Measurements from ENCODE around the gene CYBA.

The CYBA gene

GRCh38 chr16:88639231-88640038 is 11.4 kb downstream of the CYBA start:
- no peak overlapping the region for H3K4me3 ChIP-seq (ENCODE audit: low read length)
- no peak for TF ChIP-seq ZNF274 (IDR thresholded peaks at IDR 0.05; ENCODE audit: low read depth, low read length)

- no peak within 1 kb of the TSS for H3K4me3 ChIP-seq (ENCODE audit: low read length)
- no peak for TF ChIP-seq ZNF274 (IDR thresholded peaks at IDR 0.05; ENCODE audit: low read depth, low read length)
Measured at GRCh38 chr16:88638323-88639230, 12.3 kb downstream of the CYBA start, which contains the start of gene IL17C. Gene IL17C, plus strand, starts transcription at chr16:88638572. Its CDS starts 70 bp downstream, at chr16:88638642.

GRCh38 chr16:88636488-88637265 is 14.2 kb downstream of the CYBA start:
- H3K4me3 ChIP-seq (ENCODE audit: low read length) = no peak overlapping the region
- no peak for TF ChIP-seq ZNF274 (IDR thresholded peaks at IDR 0.05; ENCODE audit: low read depth, low read length)

GRCh38 chr16:88635671-88636319 is 15.1 kb downstream of the CYBA start:
- no peak overlapping the region for H3K4me3 ChIP-seq (ENCODE audit: low read length)
- TF ChIP-seq ZNF274 (IDR thresholded peaks at IDR 0.05; ENCODE audit: low read depth, low read length) = no peak

GRCh38 chr16:88634994-88635670 is 15.7 kb downstream of the CYBA start:
- peak overlapping the region; percentile 62; the same call in 1 of the 2 replicates for H3K4me3 ChIP-seq (ENCODE audit: low read length)
- no peak for TF ChIP-seq ZNF274 (IDR thresholded peaks at IDR 0.05; ENCODE audit: low read depth, low read length)

- TF ChIP-seq ZNF274 (IDR thresholded peaks at IDR 0.05; ENCODE audit: low read depth, low read length) = no peak
- H3K4me3 ChIP-seq (ENCODE audit: low read length) = peak overlapping the region; percentile 62; the same call in 1 of the 2 replicates
Measured at GRCh38 chr16:88634141-88634993, 16.5 kb downstream of the CYBA start.

GRCh38 chr16:88633684-88634140 is 17.1 kb downstream of the CYBA start:
- no peak for TF ChIP-seq ZNF274 (IDR thresholded peaks at IDR 0.05; ENCODE audit: low read depth, low read length)
- peak overlapping the region; percentile 2; the same call in 1 of the 2 replicates for H3K4me3 ChIP-seq (ENCODE audit: low read length)

- TF ChIP-seq ZNF274 (IDR thresholded peaks at IDR 0.05; ENCODE audit: low read depth, low read length) = no peak
- no peak overlapping the region for H3K4me3 ChIP-seq (ENCODE audit: low read length)
Measured at GRCh38 chr16:88632587-88632930, 18.3 kb downstream of the CYBA start.

GRCh38 chr16:88631920-88632586 is 18.8 kb downstream of the CYBA start:
- TF ChIP-seq ZNF274 (IDR thresholded peaks at IDR 0.05; ENCODE audit: low read depth, low read length) = no peak

GRCh38 chr16:88631384-88631783 is 19.5 kb downstream of the CYBA start:
- H3K4me3 ChIP-seq (ENCODE audit: low read length) = no peak overlapping the region
- TF ChIP-seq ZNF274 (IDR thresholded peaks at IDR 0.05; ENCODE audit: low read depth, low read length) = no peak

More at GRCh38 chr16:88631920-88632586, 18.8 kb downstream of the CYBA start:
- H3K4me3 ChIP-seq (ENCODE audit: low read length) = no peak overlapping the region

GRCh38 chr16:88630941-88631340 is 19.9 kb downstream of the CYBA start:
- TF ChIP-seq ZNF274 (IDR thresholded peaks at IDR 0.05; ENCODE audit: low read depth, low read length) = no peak
- H3K4me3 ChIP-seq (ENCODE audit: low read length) = no peak overlapping the region

All from GM08714 (cell line).